A549 (cell line): ENCODE results near the gene BMP7.

Experiments
- CBX8 ChIP-seq: fragments of 200-600 bp; sonication (generic); IDR thresholded peaks from 2 replicates; pipeline ENCODE4 v1.6.1; 2016
- CHD2 ChIP-seq: fragments of 150-350 bp; IDR thresholded peaks from 2 replicates; pipeline ENCODE4 v1.6.1; 2014; ENCODE audit warnings: low read length; ENCODE audit not compliant: partially characterized antibody
- EHMT2 ChIP-seq: fragments of 200-600 bp; sonication (generic); IDR thresholded peaks from 2 replicates; pipeline ENCODE4 v1.6.1; 2016; ENCODE audit warnings: antibody characterized with exemption, low read depth, mild to moderate bottlenecking, moderate library complexity
- ESRRA ChIP-seq: fragments of 150-350 bp; IDR thresholded peaks from 2 replicates; pipeline ENCODE4 v1.6.1; 2014; ENCODE audit warnings: mild to moderate bottlenecking, low read length, borderline replicate concordance
- GATA3 ChIP-seq: IDR thresholded peaks from 2 replicates; pipeline ENCODE4 v1.6.1; 2012; ENCODE audit warnings: borderline replicate concordance
- MYC ChIP-seq: IDR thresholded peaks from 2 replicates; pipeline ENCODE4 v1.6.1; 2012; ENCODE audit warnings: mild to moderate bottlenecking, inconsistent platforms, low read length, improper control_type of control experiment, borderline replicate concordance
- NPAS2 ChIP-seq: fragments of 250-450 bp; sonication (Bioruptor Pico); IDR thresholded peaks from 2 replicates; pipeline ENCODE4 v1.8.0; 2022; ENCODE audit warnings: mild to moderate bottlenecking, moderate library complexity, borderline replicate concordance
- NR3C1 ChIP-seq: fragments of >200 bp; sonication (Bioruptor Twin); formaldehyde crosslinking; IDR thresholded peaks from 3 replicates; pipeline ENCODE4 v1.6.1; 2017
- POLR2A ChIP-seq: IDR thresholded peaks from 2 replicates; pipeline ENCODE4 v1.6.1; 2012; ENCODE audit warnings: mild to moderate bottlenecking, low read length
- RFX5 ChIP-seq: fragments of 450-650 bp; IDR thresholded peaks from 2 replicates; pipeline ENCODE4 v1.7.1; 2014; ENCODE audit warnings: antibody characterized with exemption, mild to moderate bottlenecking, moderate library complexity
- SMC3 ChIP-seq: fragments of >200 bp; sonication (Bioruptor Twin); formaldehyde crosslinking; IDR thresholded peaks from 3 replicates; pipeline ENCODE4 v1.6.1; 2018; ENCODE audit warnings: inconsistent platforms
- USF2 ChIP-seq: fragments of 450-650 bp; IDR thresholded peaks from 2 replicates; pipeline ENCODE4 v1.6.1; 2014; ENCODE audit warnings: antibody characterized with exemption
- TF ChIP-seq, protein P1 (sequence below): fragments of >200 bp; sonication (Bioruptor Twin); formaldehyde crosslinking; IDR thresholded peaks from 3 replicates; pipeline ENCODE4 v1.5.1; 2016
- TF ChIP-seq, protein P2 (sequence below): fragments of 150-350 bp; IDR thresholded peaks from 2 replicates; pipeline ENCODE4 v1.6.1; 2014; ENCODE audit warnings: low read depth, mild to moderate bottlenecking, low read length

GRCh38 chr20:57221916-57222630 lies 44.4 kb downstream of the BMP7 start:
- TF ChIP-seq SMC3 = no peak
- no peak for TF ChIP-seq POLR2A
- no peak for TF ChIP-seq CHD2
- TF ChIP-seq, protein P1, sequence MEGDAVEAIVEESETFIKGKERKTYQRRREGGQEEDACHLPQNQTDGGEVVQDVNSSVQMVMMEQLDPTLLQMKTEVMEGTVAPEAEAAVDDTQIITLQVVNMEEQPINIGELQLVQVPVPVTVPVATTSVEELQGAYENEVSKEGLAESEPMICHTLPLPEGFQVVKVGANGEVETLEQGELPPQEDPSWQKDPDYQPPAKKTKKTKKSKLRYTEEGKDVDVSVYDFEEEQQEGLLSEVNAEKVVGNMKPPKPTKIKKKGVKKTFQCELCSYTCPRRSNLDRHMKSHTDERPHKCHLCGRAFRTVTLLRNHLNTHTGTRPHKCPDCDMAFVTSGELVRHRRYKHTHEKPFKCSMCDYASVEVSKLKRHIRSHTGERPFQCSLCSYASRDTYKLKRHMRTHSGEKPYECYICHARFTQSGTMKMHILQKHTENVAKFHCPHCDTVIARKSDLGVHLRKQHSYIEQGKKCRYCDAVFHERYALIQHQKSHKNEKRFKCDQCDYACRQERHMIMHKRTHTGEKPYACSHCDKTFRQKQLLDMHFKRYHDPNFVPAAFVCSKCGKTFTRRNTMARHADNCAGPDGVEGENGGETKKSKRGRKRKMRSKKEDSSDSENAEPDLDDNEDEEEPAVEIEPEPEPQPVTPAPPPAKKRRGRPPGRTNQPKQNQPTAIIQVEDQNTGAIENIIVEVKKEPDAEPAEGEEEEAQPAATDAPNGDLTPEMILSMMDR = no peak
- no peak for TF ChIP-seq NR3C1
- TF ChIP-seq ESRRA = no peak
- TF ChIP-seq GATA3 = no peak
- no peak for TF ChIP-seq USF2
- no peak for TF ChIP-seq RFX5
- no peak for TF ChIP-seq CBX8
- TF ChIP-seq, protein P2, sequence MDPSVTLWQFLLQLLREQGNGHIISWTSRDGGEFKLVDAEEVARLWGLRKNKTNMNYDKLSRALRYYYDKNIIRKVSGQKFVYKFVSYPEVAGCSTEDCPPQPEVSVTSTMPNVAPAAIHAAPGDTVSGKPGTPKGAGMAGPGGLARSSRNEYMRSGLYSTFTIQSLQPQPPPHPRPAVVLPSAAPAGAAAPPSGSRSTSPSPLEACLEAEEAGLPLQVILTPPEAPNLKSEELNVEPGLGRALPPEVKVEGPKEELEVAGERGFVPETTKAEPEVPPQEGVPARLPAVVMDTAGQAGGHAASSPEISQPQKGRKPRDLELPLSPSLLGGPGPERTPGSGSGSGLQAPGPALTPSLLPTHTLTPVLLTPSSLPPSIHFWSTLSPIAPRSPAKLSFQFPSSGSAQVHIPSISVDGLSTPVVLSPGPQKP = no peak
- TF ChIP-seq EHMT2 = no peak
- TF ChIP-seq MYC = no peak
- no peak for TF ChIP-seq NPAS2 (CRISPR knock-in tag)
